ENCODE results near the gene PLA2G4E.

The PLA2G4E gene

GRCh38 chr15:41952013-41952563 is 68.8 kb downstream of the PLA2G4E start:
- no peak for DNase-seq
- intact Hi-C loops (cut with DNase I; ENCODE audit: low total_unique reads), result no loop called here

DNA sequence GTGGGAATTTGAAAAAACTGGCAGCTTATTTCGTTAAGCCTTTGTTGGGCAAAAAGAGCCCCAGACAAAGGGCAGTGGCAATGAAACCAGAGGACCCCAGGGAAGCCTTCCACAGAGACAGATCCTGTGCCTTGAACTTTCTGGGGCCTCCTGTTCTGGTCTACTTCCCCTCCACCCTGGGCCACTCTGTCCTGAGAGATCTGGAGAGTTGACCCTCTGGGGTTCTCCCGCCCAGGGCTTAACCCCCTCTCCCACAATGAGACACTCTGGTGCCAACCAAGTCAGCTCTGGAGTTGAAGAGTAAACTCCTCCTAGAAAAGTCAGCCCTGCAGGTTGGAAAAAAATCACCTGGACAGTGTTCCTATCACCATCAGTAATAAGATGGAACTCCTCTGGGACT is 69.3 kb downstream of the PLA2G4E start:
- Histone ChIP-seq H3K27me3 (no peaks in the 10 kb centered on the region), H3K4me3 (no peak overlapping the region), H3K9me3 (no peaks in the 10 kb centered on the region), H3K27ac (peak overlapping the region; percentile 46 to 54), H3K36me3 (peaks cover 7 to 27% (median 9%) of the 10 kb centered on the region in 3 donors), H3K4me1 (peaks cover 0 to 68% (median 45%) of the 10 kb centered on the region in 4 donors)
- no peak for DNase-seq
- TF ChIP-seq, protein P1, sequence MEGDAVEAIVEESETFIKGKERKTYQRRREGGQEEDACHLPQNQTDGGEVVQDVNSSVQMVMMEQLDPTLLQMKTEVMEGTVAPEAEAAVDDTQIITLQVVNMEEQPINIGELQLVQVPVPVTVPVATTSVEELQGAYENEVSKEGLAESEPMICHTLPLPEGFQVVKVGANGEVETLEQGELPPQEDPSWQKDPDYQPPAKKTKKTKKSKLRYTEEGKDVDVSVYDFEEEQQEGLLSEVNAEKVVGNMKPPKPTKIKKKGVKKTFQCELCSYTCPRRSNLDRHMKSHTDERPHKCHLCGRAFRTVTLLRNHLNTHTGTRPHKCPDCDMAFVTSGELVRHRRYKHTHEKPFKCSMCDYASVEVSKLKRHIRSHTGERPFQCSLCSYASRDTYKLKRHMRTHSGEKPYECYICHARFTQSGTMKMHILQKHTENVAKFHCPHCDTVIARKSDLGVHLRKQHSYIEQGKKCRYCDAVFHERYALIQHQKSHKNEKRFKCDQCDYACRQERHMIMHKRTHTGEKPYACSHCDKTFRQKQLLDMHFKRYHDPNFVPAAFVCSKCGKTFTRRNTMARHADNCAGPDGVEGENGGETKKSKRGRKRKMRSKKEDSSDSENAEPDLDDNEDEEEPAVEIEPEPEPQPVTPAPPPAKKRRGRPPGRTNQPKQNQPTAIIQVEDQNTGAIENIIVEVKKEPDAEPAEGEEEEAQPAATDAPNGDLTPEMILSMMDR (IDR thresholded peaks at IDR 0.05), result no peak
- intact Hi-C loops (cut with DNase I; ENCODE audit: low total_unique reads), result no loop called here

More at GRCh38 chr15:41952013-41952563, 68.8 kb downstream of the PLA2G4E start:
- Histone ChIP-seq H3K36me3 (peaks cover 7 to 27% (median 9%) of the 10 kb centered on the region in 3 donors), H3K4me3 (no peak overlapping the region), H3K4me1 (peaks cover 0 to 69% (median 45%) of the 10 kb centered on the region in 4 donors), H3K27me3 (no peaks in the 10 kb centered on the region), H3K27ac (peak overlapping the region; percentile 46 to 54), H3K9me3 (no peaks in the 10 kb centered on the region)
- TF ChIP-seq, protein P1 (IDR thresholded peaks at IDR 0.05), result no peak

GRCh38 chr15:41950489-41950888 is 70.4 kb downstream of the PLA2G4E start:
- Histone ChIP-seq H3K4me1 (peaks cover 0 to 64% (median 44%) of the 10 kb centered on the region in 4 donors), H3K9me3 (no peaks in the 10 kb centered on the region), H3K27me3 (no peaks in the 10 kb centered on the region), H3K4me3 (no peak overlapping the region), H3K27ac (peak overlapping the region; percentile 49 to 66), H3K36me3 (peaks cover 7 to 27% (median 9%) of the 10 kb centered on the region in 3 donors)
- intact Hi-C loops (cut with DNase I; ENCODE audit: low total_unique reads), result no loop called here
- DNase-seq, result peak in 1 of 2 donors; percentile 71
- TF ChIP-seq, protein P1 (IDR thresholded peaks at IDR 0.05), result no peak

DNA sequence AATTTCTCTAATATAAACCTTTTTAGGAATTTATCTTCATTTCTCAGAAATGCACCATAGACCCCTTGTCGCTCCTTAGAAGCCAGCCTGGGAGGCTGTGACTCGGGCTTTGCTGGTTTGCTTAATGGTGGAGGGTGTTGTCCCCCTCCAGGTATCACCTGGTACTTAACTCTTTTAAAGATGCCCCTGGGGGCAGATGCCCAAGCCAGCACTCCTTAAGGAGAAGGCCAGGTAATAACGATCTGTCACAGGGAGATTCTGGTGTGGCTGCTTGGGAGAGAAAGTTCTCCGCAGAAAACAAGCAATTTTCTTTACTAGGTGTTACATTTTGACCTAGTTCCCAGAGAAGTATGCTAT is 70.7 kb downstream of the PLA2G4E start:
- H3K27me3 ChIP-seq, result no peaks in the 10 kb centered on the region
- H3K4me1 ChIP-seq, result peaks cover 0 to 64% (median 44%) of the 10 kb centered on the region in 4 donors
- intact Hi-C loops (cut with DNase I; ENCODE audit: low total_unique reads), result no loop called here
- no peak overlapping the region for H3K4me3 ChIP-seq
- H3K27ac ChIP-seq, result peak overlapping the region; percentile 49 to 66
- no peak for DNase-seq
- peaks cover 7 to 27% (median 9%) of the 10 kb centered on the region in 3 donors for H3K36me3 ChIP-seq
- TF ChIP-seq, protein P1 (IDR thresholded peaks at IDR 0.05), result no peak
- no peaks in the 10 kb centered on the region for H3K9me3 ChIP-seq

- peaks cover 7 to 27% (median 9%) of the 10 kb centered on the region in 3 donors for H3K36me3 ChIP-seq
- H3K4me1 ChIP-seq, result peaks cover 0 to 68% (median 49%) of the 10 kb centered on the region in 4 donors
- H3K27me3 ChIP-seq, result no peaks in the 10 kb centered on the region
- H3K4me3 ChIP-seq, result no peak overlapping the region
- DNase-seq, result no peak
- intact Hi-C loops (cut with DNase I; ENCODE audit: low total_unique reads), result no loop called here
- TF ChIP-seq, protein P1 (IDR thresholded peaks at IDR 0.05), result no peak
- H3K9me3 ChIP-seq, result no peaks in the 10 kb centered on the region
- peak overlapping the region; percentile 49 to 66 for H3K27ac ChIP-seq
These were observed 71.3 kb downstream of the PLA2G4E start for GRCh38 chr15:41949401-41950126.
